Measurements from ENCODE around the gene AADACL4.
"Not testable (repeated sequence)": the region's sequence is repeated elsewhere in the genome, so short reads cannot be mapped to it uniquely, and the experiment has no call there.

AADACL4 gene

GRCh38 chr1:12658531-12659453 is 14.9 kb downstream of the AADACL4 start:
- peak; percentile 73 to 74 for DNase-seq

- DNase-seq, result no peak
Observed at GRCh38 chr1:12661606-12662219, 17.8 kb downstream of the AADACL4 start.

GRCh38 chr1:12662556-12662955 is 18.7 kb downstream of the AADACL4 start:
- no peak for DNase-seq

GRCh38 chr1:12665511-12665910 is 21.6 kb downstream of the AADACL4 start:
- no peak for DNase-seq

GRCh38 chr1:12666141-12666735 is 22.4 kb downstream of the AADACL4 start:
- DNase-seq, result no peak

- no peak for DNase-seq
Observed at GRCh38 chr1:12669529-12670068, 25.7 kb downstream of the AADACL4 start.

- no peak for DNase-seq
Observed at GRCh38 chr1:12674358-12674757, 30.5 kb downstream of the AADACL4 start.

- not testable (repeated sequence) for DNase-seq
Observed at GRCh38 chr1:12676122-12676521, 32.2 kb downstream of the AADACL4 start.

- no peak for DNase-seq
Observed at GRCh38 chr1:12677565-12677964, 33.7 kb downstream of the AADACL4 start.

GRCh38 chr1:12678350-12678749 is 34.5 kb downstream of the AADACL4 start:
- DNase-seq, result no peak

- DNase-seq, result no peak
Observed at GRCh38 chr1:12678820-12679219, 34.9 kb downstream of the AADACL4 start.

- DNase-seq, result no peak
Observed at GRCh38 chr1:12690156-12690555, 46.3 kb downstream of the AADACL4 start.

GRCh38 chr1:12692967-12693782 is 49.3 kb downstream of the AADACL4 start:
- no peak for DNase-seq

GRCh38 chr1:12696658-12697057 is 52.8 kb downstream of the AADACL4 start:
- DNase-seq, result no peak

- no peak for DNase-seq
Observed at GRCh38 chr1:12697397-12697796, 53.5 kb downstream of the AADACL4 start.

- no peak for DNase-seq
Observed at GRCh38 chr1:12703821-12704451, 60.1 kb downstream of the AADACL4 start.

GRCh38 chr1:12706061-12706460 is 62.2 kb downstream of the AADACL4 start:
- no peak for DNase-seq

GRCh38 chr1:12708396-12709090 is 64.7 kb downstream of the AADACL4 start:
- DNase-seq, result no peak

GRCh38 chr1:12709091-12709491 is 65.2 kb downstream of the AADACL4 start:
- no peak for DNase-seq

- no peak for DNase-seq
Observed at GRCh38 chr1:12709696-12710095, 65.8 kb downstream of the AADACL4 start.

- DNase-seq, result no peak
Observed at GRCh38 chr1:12711536-12711935, 67.7 kb downstream of the AADACL4 start.

GRCh38 chr1:12712076-12712475 is 68.2 kb downstream of the AADACL4 start:
- no peak for DNase-seq

Data from stimulated activated CD4-positive, alpha-beta T cell treated with anti-CD3 and anti-CD28 coated beads, Interleukin-2, amount 100 ng/mL, for 48 hours (primary cell).